T47D (cell line): ENCODE results near the gene POLR2B.
A peak's percentile ranks its signal among the peaks of the same experiment; 100 is the strongest.
"Not testable (repeated sequence)": the region's sequence is repeated elsewhere in the genome, so short reads cannot be mapped to it uniquely, and the experiment has no call there.

ENCODE experiments used
- DNase-seq, 2 experiments: peaks; one replicate each; pipeline versions ENCODE4 v3.0.0 to v3.0.0-alpha.2; 2011 to 2012; ENCODE audit warnings: low read depth in 1 of 2, low spot score in 1 of 2
- JUND ChIP-seq: IDR thresholded peaks from 2 replicates; pipeline ENCODE4 v1.6.1; 2012; ENCODE audit warnings: low read depth
- in situ Hi-C: cut with HindIII; loops from 2 replicates; pipeline ENCODE4 v1.10.0; 2016; ENCODE audit warnings: low sequenced_read_pairs, low pct_unique_long_range_greater_than_20kb

The POLR2B gene

GRCh38 chr4:57018980-57019379 lies 40.3 kb downstream of the POLR2B start:
- in situ Hi-C loops: no loop called here
- no peak for TF ChIP-seq JUND
- DNase-seq: no peak

GRCh38 chr4:57020467-57021101 lies 41.9 kb downstream of the POLR2B start:
- DNase-seq: no peak
- in situ Hi-C loops: no loop called here
- no peak for TF ChIP-seq JUND

- in situ Hi-C loops: no loop called here
- DNase-seq: no peak
- TF ChIP-seq JUND: no peak
Observed at GRCh38 chr4:57023104-57023503, 44.4 kb downstream of the POLR2B start.

GRCh38 chr4:57034520-57034919 lies 55.8 kb downstream of the POLR2B start:
- TF ChIP-seq JUND: no peak
- no peak for DNase-seq
- in situ Hi-C loops: no loop called here

- TF ChIP-seq JUND: no peak
- DNase-seq: peak; percentile 10 to 62
Observed at GRCh38 chr4:57037982-57038604, 59.4 kb downstream of the POLR2B start.

GRCh38 chr4:57039345-57039744 lies 60.6 kb downstream of the POLR2B start:
- in situ Hi-C loops: no loop called here
- TF ChIP-seq JUND: no peak
- no peak for DNase-seq

More at GRCh38 chr4:57037982-57038604, 59.4 kb downstream of the POLR2B start:
- in situ Hi-C loops: no loop called here

GRCh38 chr4:57040510-57040909 lies 61.8 kb downstream of the POLR2B start:
- TF ChIP-seq JUND: no peak
- no peak for DNase-seq
- in situ Hi-C loops: no loop called here

DNA sequence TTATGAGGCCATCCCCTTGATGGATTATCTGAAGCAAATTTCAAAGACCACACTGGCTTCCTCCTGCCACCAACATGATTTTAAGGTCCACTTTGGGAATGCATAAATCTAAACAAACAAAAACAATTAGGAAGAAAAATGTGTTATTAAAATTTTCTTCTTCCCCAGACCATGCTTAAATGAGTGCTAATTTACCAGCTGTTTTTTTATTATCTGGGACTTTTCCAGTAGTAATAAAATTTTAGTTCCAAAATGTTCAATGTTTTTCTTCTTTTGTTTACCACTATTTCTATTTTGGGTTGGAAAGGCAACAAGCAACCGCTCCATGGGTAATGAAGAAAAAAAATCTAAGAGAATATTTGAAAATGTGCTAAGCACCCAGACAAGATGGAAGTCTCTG lies 62.3 kb downstream of the POLR2B start:
- TF ChIP-seq JUND: no peak
- in situ Hi-C loops: no loop called here
- no peak for DNase-seq

DNA sequence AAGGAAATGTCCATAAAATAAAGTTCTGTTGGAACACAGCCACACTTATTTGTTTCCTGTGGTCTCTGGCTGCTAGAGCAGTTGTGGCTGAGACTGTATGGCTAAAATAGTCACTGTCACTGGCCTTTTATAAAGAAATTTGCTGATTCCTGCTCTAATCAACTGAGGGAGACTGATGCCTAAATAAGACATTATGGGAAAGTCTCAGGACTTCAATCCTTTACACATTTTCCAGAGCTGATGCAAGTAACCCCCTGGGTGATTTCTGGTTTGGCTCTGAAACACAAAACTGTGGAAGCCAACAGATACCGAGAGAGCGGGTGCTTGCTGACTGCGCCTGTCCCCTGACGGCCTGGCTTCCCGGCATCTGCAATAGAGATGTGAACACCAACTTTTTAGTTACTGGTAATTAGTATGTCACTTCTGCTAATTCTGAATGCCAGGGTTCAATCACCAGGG lies 64.0 kb downstream of the POLR2B start:
- TF ChIP-seq JUND: no peak
- DNase-seq: no peak
- in situ Hi-C loops: no loop called here

- in situ Hi-C loops: no loop called here
- no peak for TF ChIP-seq JUND
- DNase-seq: no peak
Observed at GRCh38 chr4:57043347-57044251, 64.9 kb downstream of the POLR2B start.

- DNase-seq: no peak
- in situ Hi-C loops: no loop called here
- no peak for TF ChIP-seq JUND
Observed at GRCh38 chr4:57044279-57044678, 65.6 kb downstream of the POLR2B start.

DNA sequence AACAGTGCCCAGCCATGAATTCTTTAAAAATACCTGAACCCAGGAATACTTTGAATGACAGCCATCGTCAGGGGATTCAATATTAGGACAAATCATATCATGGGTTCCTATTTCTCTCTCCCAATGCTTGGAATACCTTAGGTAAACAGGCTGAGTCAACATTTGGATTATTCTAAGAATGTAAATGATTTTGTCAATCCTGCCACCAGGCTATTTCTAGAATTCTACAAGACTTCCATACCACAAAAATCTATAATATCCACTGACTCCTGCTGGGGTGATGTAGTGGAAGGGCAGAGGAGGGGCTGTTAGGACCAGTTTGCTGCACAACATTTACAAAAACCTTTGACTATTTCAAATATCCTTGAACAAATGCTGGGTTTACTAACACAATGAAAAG lies 66.3 kb downstream of the POLR2B start:
- DNase-seq: peak in 1 of 2 experiments; percentile 29
- TF ChIP-seq JUND: no peak
- in situ Hi-C loops: no loop called here

- DNase-seq, in situ Hi-C loops: not testable (repeated sequence)
Observed at GRCh38 chr4:57047046-57047445, 68.3 kb downstream of the POLR2B start.
